Astrocyte (in vitro differentiated cells and primary cell): ENCODE measurements around the gene SGTA.

Source experiments
- CTCF ChIP-seq: IDR thresholded peaks from 2 replicates; pipeline ENCODE4 v1.5.1; 2011; ENCODE audit warnings: low read depth, mild to moderate bottlenecking, inconsistent platforms, low read length, moderate library complexity; ENCODE audit not compliant: insufficient read depth
- EZH2 ChIP-seq: IDR thresholded peaks from 2 replicates; pipeline ENCODE4 v1.6.1; 2012; ENCODE audit warnings: mild to moderate bottlenecking, low read length, inconsistent platforms; ENCODE audit not compliant: insufficient read depth

DNA sequence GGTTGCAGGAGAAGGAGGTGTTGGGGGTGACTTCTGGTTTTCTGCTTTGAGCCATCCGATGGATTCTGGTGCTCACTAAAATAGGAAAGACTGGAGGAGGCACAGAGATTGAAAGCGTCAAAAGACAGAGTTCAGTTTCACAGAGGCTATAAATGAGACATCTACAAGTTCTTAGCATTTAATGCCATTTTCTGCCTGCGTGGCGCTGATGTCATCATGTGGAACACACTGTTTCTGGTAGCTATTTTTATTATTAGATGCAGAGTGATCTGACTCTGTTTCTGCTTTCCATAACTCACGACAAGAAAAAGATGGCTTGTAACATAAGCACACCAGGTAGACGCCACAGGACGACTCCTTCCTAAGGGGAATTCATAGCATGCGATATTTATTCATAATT is 40.0 kb downstream of the SGTA start:
- no peak for TF ChIP-seq CTCF
- TF ChIP-seq EZH2, result no peak
